HG02588 (cell line): ENCODE data around the gene LPCAT2.

Experiments
- ATAC-seq: cut with Tn5 transposase; IDR thresholded peaks from one replicate; pipeline ENCODE4 v1.9.1; 2021; ENCODE audit warnings: mild to moderate bottlenecking, moderate library complexity; ENCODE audit not compliant: unreplicated experiment

LPCAT2 gene

GRCh38 chr16:55540221-55540620 is 31.3 kb downstream of the LPCAT2 start:
- ATAC-seq, result no peak

- no peak for ATAC-seq
These were observed 33.7 kb downstream of the LPCAT2 start for GRCh38 chr16:55542459-55543082.

- ATAC-seq, result no peak
These were observed 34.6 kb downstream of the LPCAT2 start for GRCh38 chr16:55543472-55543871.

- no peak for ATAC-seq
These were observed 43.7 kb downstream of the LPCAT2 start for GRCh38 chr16:55552621-55553020.

GRCh38 chr16:55555436-55555835 is 46.6 kb downstream of the LPCAT2 start:
- ATAC-seq, result no peak

- no peak for ATAC-seq
These were observed 48.3 kb downstream of the LPCAT2 start for GRCh38 chr16:55557186-55557585.

- no peak for ATAC-seq
These were observed 50.4 kb downstream of the LPCAT2 start for GRCh38 chr16:55559233-55559632.

- no peak for ATAC-seq
These were observed 51.2 kb downstream of the LPCAT2 start for GRCh38 chr16:55559933-55560516.

GRCh38 chr16:55561319-55561848 is 52.5 kb downstream of the LPCAT2 start:
- ATAC-seq, result no peak

GRCh38 chr16:55562936-55563335 is 54.1 kb downstream of the LPCAT2 start:
- ATAC-seq, result no peak

- no peak for ATAC-seq
These were observed 54.9 kb downstream of the LPCAT2 start for GRCh38 chr16:55563797-55564196.

GRCh38 chr16:55565086-55565485 is 56.2 kb downstream of the LPCAT2 start:
- no peak for ATAC-seq

- no peak for ATAC-seq
These were observed 57.7 kb downstream of the LPCAT2 start, which contains the start of gene CAPNS2 for GRCh38 chr16:55566432-55567175. Gene CAPNS2, plus strand, starts transcription at chr16:55566684. Its CDS starts 73 bp downstream, at chr16:55566757.

- no peak for ATAC-seq
These were observed 58.5 kb downstream of the LPCAT2 start for GRCh38 chr16:55567382-55567781.

- ATAC-seq, result no peak
These were observed 59.3 kb downstream of the LPCAT2 start for GRCh38 chr16:55568207-55568606.

- no peak for ATAC-seq
These were observed 60.2 kb downstream of the LPCAT2 start for GRCh38 chr16:55569025-55569424.

GRCh38 chr16:55570159-55570558 is 61.3 kb downstream of the LPCAT2 start:
- no peak for ATAC-seq

- no peak for ATAC-seq
These were observed 62.5 kb downstream of the LPCAT2 start for GRCh38 chr16:55571191-55571897.

- no peak for ATAC-seq
These were observed 63.6 kb downstream of the LPCAT2 start for GRCh38 chr16:55572439-55572838.

- ATAC-seq, result no peak
These were observed 65.9 kb downstream of the LPCAT2 start for GRCh38 chr16:55574811-55575210.

- no peak for ATAC-seq
These were observed 66.6 kb downstream of the LPCAT2 start for GRCh38 chr16:55575496-55575895.
